Astrocyte (in vitro differentiated cells and primary cell): ENCODE measurements around the gene EPS8.

Experiments used
- CTCF ChIP-seq: IDR thresholded peaks from 2 replicates; pipeline ENCODE4 v1.5.1; 2011; ENCODE audit warnings: low read depth, mild to moderate bottlenecking, inconsistent platforms, low read length, moderate library complexity; ENCODE audit not compliant: insufficient read depth
- EZH2 ChIP-seq: IDR thresholded peaks from 2 replicates; pipeline ENCODE4 v1.6.1; 2012; ENCODE audit warnings: mild to moderate bottlenecking, low read length, inconsistent platforms; ENCODE audit not compliant: insufficient read depth

DNA sequence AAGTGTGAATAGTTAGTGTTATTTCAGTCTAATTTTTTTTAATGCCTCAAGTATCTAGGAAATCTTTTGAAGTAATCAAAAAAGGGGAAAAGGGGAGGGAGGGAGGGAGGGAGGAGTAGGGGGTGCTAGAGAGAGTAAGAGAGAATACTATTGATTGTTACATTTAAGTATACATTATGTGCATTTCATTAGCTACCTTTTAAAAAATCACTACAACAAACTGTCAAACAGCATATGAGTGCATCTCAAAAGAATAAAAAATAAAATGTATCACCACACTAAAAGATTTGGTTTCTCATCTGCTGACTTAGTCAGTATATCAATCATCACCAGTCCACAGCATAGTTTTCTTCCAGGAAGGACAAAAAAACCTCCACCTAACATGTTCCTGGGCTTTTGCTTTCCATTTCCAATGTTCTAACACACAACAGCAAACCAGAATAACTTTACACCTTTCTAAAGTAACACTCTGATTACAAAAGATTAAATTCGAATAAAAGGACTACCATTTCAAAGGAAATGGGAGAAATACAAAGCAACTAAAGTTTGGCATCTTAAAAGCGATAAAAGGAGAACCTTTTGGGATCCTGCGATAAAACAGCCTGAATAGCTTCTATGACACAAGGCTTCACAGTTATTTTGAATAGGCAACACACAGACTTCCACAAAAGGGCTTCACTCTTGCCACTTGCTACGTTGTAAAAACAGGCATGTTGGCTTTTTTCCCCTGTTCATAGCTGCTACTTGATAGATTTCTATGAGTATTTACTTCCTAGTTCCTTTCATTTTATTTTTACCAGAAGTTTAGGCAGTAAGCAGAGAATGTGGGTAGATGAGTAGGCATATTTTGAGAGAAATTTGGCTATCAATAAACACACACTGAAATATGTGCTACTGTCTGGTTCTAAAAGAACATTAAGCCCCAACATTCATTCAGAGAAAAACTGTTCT is 160.9 kb downstream of the EPS8 start:
- no peak for TF ChIP-seq CTCF
- no peak for TF ChIP-seq EZH2
